GM21723 (cell line): ENCODE measurements around the gene ABHD12.

Experiments
- ATAC-seq: cut with Tn5 transposase; IDR thresholded peaks from one replicate; pipeline ENCODE4 v1.9.1; 2021; ENCODE audit warnings: mild to moderate bottlenecking, moderate library complexity; ENCODE audit not compliant: unreplicated experiment

ABHD12 gene

DNA sequence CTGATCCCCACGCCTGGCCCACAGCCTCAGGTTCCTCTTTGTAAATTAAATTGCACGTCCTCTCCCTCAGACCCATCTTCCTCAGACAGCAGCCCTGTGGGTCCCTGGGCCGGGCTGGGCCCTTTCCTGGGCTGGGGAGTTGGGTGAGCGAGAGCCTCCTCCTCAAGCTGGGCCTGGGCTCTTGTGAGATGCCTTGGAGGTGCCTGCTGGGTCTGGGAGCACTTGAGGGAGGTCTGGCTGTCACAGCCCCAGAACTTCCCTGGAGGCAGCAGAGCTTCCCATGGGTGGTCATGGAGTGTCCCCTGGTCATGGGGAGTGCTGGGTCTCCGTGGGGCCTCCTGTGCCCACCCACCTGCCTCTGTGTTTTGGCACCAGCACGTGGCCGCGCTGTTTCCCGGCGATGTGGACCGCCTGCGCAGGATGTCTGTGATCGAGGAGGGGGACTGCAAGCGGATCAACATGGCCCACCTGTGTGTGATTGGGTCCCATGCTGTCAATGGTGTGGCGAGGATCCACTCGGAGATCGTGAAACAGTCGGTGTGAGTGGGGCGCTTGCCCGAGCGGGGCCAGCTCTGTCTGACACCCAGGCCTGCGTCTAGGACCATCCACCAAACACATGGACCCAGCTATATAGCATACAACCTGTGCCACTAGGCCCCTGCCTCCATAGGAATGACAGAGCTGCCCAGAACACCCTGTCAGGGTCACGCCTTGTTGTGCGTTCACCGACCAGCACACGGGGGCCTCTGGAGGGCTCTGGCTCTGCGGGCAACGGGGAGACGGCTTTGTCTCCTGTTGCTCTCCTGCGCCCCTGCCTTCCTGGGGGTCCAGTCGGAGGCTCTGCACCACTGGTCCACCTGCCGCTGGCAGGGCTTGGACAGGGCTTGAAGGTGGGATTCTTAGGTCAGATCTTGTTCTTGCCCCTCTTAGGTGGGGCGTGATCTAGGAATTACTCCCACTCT, 109.8 kb downstream of the ABHD12 start:
- ATAC-seq, result no peak

DNA sequence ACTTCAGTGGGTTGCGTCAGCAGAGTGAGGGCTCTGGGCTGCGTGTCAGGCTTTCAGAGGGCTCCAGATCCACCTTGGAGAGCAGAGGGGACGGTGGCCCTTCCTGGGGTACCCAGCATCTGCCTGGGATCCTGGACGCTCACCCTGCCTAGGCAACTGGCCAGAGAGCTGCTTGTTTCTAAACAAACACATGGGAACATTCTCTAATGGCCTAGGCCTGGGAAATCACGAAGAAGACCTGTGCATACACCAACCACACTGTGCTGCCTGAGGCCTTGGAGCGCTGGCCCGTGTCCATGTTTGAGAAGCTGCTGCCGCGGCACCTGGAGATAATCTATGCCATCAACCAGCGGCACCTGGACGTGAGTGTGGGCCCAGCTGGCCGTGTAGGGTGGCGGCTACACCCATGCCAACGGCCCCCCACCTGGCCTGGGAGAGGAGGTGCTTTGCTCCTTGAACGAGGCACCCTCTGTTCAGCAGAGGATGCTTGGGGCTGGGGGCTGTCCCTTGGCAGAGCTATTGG, 110.5 kb downstream of the ABHD12 start:
- no peak for ATAC-seq

DNA sequence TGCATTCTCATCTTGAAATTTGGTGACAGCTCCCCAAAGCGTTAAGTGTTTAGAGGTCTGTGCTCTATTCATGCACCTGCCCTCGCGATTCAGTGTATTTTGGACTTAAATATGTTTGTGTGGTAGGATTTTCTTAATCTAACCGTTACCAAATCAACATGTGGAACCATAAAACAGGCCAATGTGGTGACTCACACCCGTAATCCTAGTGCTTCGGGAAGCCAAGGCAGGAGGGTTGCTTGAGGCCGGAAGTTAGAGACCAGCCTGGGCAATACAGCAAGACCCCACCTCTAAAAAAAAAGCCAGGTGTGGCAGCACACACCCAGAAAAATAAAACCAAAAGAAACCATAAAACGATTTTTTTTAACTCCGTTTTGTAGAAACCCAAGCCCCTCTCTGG, 111.2 kb downstream of the ABHD12 start:
- ATAC-seq, result no peak

DNA sequence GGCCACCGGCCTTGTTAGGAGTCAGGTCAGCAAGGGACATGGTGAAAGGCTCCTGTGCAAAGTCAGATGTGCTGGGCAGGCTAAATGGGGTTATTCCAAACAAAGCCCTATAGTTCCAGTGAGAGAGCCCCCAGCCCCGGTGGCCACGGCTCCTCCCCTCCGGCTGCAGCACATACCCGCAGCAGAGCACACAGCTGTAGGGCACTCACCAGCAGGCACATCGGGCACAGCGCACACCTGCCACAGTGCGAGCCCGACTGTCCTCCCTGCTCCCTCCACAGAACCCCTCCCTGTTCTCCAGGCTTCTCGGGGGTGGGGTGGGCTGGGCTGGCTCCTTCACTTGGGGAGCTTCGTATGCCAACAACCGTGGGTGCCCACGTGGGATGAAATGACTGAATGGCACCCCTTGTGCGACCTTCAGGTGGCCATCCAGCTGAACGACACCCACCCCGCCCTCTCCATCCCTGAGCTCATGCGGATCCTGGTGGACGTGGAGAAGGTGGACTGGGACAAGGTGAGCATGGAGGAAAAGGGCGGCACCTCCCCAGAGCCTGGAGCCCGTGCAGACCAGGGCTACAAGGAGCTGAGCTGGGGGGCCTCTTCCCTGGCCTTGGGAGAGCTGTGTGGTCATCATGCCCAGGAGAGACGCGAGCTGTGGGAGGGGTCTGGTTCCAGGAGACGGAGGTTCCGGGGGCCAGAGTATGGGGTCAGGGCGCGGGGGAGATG, 111.8 kb downstream of the ABHD12 start:
- ATAC-seq, result no peak

DNA sequence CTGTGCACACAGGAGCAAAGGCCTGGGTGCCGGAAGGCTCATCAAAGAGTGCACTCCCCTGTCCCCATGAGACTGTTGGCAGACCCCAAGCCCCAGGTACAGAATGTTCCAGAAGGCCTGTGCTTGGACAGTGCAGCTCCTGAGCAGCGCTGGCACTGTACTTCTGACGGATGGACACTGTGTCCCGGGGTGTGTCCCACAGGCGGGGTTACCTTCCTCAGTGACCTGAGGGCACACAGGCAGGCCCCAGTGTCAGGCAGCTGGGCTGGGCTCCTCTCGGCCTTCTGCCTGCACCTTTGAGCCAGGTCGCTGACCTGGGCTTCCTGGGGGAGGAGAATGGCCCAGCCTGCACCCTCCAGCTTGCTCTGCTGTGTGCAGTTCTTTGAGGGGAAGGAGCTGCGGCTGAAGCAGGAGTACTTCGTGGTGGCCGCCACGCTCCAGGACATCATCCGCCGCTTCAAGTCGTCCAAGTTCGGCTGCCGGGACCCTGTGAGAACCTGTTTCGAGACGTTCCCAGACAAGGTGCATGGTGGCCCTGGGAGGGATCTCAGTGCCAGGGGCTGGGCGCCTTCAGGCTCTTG, 112.6 kb downstream of the ABHD12 start:
- no peak for ATAC-seq

DNA sequence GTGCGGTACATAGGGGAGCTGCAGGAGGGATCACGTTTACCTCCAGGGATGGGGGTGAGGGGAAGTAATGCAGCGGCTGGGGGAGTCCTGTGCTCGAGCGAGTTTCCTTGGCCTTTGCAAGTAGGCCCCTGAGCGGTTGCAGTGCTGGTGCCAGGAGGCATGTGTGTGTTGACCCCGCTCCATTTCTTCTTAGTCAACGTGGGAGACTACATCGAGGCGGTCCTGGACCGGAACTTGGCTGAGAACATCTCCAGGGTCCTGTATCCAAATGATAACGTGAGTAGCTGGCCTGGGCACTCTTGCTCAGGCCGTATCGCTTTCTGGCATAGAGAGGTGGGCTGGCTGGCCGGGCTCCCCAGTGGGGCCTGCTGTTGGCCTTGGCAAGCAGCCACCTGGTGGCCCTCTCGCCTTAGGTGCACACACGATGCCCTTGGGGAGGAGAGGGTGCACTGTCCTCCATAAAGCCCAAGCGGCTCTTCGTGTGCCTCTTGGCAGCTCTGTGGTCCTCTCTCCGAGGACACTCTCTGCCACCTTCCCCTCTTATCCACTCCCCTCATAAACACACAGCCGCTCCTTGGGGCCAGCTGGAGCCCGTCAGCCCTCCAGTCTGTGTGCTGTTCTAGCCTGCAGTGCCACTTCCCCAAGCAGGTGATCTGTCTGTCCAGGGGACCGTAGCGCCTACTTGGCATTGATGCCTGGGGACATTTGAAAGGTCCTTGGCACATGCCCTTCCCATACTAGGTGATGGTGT, 113.4 kb downstream of the ABHD12 start:
- ATAC-seq, result no peak

DNA sequence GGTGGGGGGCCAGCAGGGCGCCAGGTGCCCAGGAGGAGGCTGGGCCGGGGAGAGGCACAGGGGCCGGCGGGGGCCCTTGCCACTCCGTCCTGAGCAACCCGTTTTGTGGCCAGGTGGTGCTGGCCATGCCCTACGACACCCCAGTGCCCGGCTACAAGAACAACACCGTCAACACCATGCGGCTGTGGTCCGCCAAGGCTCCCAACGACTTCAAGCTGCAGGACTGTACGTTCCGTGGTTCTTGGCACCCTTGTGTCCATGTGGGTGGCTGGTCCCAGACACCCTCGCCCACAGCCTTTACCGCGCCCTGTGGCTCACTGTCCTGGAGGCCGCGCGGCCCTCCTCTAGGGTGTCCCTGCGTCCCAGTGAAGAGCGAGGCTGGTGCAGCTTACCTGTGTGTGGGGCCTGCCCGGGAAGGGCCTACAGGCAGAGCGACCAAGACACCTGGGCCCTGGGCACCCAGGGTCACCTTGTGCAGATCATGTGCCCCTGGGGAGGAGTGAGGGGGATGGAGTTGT, 114.0 kb downstream of the ABHD12 start:
- ATAC-seq, result no peak

DNA sequence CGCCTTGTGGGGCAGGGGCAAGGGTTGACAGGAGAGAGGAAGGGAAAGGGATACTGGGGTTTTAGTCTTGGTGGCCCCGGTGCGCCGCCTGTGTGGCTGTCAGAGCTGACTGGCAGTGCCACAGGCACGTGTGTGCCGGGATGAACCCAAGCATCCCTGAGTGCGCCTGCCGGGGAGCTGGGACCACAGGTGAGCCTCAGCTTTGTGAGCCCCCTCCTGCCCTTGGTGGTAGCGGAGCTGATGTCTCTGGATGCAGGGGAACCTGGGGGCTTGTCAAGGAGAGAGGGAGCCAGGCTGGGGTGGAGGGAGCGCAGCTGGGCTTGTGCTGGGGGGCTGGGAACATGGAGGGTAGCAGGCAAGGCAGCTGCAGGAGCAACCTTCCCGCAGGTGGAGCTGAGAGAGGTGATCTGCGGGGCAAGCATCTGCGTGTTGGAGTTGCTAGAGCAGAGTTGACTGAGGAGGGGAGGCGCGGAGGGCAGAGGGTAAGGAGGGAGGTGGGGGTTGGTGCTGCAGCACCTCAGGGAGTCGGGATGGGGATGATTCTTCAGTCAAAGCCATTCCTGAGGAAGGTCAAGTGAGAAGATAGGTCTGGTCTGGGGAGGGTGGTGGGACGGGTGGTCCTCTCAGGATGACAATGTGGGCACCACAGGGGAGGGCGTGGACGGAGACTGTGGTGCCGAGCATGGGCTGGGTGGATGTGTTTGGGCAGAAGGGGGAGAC, 114.7 kb downstream of the ABHD12 start:
- ATAC-seq, result no peak

DNA sequence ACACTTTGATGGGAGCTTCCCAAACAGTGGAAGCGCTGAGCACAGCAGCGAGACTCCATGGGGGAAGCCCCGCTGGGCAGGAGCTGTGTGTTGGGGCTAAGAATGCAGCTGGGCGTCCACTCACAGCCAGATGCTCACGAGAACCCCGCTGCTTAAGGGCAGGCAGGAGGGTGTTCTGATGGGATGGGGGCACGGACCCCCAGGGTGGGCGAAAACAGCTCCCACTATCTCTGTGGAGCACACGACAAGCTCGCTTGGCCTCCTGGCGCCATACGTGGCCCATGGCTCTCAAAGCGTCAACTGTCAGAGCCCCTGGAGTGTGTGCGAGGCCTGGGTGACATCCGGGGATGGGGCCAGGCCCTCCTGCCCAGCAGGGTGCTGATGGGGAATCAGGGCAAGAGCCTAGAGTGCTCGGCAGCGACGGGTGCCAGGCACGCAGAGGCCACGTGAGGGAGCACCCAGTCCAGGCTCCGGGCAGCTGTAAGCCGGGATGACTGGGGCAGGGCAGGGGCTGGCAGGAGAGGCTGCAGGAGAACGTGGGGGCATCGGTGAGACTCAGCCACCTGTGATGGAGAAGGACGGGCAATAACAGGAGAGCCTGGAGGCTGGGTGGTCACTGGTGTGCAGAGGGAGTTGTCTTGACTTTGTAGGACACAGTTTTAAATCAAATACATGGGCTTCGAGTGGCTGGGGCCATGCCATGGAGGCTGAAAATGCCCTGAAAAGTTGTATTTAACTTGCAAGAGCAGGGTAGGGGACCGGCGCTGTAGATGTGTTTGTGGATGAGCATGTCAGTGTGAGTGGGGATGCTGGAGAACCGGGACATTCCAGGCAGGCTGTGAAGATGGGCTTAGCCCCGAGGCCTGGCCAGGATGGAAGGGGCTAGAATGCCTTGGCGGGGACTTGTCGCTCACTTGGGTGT, 115.5 kb downstream of the ABHD12 start:
- ATAC-seq, result no peak

DNA sequence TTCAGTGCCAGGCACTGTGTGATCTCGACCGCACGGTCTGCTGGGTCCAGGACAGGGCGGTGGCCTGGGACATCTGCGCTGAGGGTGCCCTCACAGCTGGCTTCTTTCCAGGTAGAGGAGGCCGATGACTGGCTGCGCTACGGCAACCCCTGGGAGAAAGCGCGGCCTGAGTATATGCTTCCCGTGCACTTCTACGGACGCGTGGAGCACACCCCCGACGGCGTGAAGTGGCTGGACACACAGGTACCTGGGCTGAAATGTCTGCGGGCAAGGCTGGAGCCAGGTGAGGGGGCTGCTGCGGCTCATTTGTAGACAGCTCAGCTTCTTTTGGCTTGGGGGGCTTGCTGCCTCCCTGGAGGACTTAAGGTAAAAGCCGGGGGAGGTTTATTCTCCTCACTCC, 116.2 kb downstream of the ABHD12 start:
- no peak for ATAC-seq

DNA sequence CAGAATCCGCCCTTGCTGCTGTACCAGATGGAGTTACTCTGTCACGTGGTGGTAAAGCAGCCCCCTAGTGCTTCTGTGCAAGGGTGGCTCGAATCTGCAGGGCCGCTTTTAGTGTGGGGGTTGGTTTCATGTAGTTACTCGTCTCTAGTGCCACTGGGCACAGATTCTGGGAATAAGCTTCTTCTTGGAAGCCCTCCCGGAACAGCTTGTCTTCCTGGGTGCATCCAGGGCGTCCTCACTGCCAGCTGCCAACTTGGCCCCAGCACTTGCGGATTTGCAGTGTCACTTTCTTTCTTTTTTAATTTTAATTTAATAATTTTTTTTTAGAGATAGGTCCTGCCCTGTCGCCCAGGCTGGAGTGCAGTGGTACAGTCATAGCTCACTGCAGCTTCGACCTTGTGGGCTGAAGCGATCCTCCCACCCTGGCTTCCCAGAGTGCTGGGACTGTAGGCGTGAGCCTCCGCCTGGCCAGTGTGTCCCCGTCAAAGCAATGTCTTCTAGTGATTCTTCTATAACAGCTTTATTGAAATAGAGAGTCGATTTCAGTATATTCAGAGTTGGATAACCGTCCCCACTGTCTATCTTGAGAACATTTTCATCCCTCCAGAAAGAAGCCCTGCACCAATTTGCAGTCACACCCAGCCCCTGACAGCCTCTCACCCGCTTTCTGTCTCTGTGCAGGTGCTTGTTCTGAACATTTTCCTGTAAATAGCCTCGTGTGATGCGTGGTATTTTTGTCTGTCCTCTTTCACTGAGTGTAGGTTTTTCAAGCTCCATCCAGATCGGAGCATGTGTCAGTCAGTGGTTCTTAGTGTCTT, 116.9 kb downstream of the ABHD12 start:
- ATAC-seq, result no peak

DNA sequence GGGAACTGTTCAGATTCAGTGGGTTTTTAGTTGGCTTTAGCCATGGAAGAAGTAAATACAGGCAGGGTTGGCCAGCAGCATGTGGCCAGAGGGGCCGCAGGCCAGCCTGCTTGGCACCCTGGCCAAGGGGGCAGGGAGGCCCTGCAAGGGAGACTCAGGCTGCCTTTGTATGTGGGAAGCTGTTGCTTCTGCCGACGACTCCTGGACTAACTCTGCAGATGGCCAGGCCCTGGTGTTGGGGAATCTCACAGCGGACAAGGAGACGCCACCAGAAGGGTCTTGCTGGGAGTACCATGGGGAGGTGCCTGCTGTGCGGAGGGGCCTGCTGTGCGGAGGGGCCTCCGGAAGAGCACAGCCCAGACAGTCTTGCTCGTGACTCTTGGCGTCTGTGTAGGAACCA, 117.6 kb downstream of the ABHD12 start:
- ATAC-seq, result no peak

DNA sequence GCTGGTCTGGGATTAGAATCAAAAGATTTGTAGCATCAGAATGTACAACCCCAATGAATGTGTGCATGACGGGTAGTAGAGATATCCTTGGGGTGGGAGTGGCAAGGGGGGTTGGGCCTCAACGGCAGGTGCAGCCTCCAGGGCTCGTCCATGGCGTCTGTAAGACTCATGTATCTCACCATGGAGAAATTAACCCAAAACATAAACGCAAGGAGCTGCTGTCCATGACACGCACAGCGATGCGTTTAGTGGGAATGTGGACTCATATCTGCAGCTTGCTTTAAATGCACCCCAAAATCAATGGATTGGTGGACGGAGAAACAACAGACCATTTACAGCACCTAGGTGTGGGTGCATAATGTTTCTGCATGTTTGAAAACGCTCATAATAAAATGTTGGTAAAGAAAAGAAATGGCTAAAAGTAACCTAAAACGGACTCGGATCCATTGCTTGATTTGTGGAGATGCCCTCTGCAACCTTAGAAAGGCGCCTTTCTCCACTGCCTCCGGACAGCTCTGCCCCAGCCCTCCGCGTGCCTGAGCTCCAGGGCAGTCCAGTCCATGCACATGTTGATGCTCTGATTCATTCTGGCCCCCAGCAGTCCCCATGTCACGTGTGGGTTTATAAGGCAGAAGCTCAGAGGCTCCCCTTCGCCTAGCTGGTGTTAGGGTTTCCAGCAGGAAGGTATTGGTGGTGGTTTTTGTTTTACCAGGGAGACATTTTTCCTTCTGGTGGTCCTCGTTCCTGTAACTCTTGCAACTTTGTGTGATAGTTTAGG, 118.2 kb downstream of the ABHD12 start:
- ATAC-seq, result no peak

DNA sequence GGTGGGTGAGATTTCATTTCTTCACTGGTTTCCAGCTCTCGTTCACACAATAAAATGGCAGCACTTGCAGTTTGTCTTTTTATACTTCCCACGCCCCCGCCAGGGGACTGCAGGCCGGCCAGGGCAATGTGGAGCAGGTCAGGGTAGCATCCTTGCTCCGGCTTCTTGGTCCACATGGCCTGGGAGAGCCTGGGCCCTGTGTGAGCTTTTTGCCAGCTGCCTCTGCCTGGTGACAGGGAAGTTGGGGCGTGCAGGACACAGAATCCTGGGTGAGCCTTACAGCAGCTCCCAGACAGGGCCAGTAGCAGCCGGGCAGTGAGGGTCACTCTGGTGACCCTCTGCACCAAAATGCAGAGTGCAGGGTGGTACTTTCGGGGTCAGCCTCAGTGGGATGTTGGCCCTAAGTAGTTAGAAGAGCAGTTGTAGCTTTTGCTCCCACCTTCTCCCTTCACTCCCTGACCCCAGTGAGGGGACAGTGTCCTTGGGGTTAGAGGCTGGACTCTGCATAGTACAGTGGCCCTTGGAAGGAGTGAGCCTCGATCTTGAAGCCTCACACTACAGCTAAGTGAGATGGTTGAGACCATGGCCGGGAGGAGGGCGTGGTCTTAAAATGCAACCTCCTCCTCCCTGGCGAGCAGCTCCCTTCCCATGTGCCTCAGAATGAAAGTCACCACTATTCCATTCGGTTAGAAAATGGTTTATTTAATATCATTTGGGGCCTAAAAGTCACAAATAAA, 119.0 kb downstream of the ABHD12 start:
- no peak for ATAC-seq

DNA sequence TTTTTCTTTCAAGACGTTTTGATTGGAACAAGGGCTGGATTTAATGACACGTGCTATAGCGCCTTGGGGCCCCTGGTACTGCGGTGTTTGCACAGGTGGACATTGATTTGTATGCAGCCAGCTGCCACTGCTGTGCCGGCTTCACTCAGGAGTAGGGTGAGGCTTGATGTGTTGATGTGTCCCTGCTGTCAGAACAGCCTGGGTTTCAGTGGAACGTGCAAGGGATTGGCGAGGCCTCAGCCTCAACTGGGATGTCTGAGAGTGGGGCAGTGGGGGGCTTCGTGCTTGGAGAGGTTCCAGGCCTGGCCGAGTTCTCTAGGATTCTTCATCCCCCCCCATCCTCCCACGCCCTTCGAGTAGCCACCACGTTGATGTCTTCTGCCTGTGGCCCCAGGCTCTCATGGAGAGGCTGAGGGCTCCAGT, 119.8 kb downstream of the ABHD12 start:
- no peak for ATAC-seq

DNA sequence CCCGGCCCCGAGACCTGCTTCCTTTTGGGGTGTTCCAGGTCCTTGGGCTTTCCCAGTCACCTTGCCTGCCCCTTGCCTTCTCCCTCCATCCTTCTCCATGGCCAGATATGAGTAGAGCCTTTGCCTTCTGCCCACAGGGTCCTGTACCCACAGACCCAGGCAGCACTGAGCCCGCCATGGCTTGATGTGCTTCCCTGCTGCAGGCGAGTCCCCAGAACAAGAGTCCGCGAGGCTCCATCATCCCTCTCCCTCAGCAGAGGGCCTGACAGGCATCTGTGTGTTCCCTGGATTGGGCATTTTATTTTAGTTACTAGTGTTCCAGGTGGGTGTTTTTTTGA, 120.8 kb downstream of the ABHD12 start:
- ATAC-seq, result no peak
